Right ventricle myocardium inferior (tissue), 1 donor: Measurements from ENCODE around the gene ADPRHL1. TPM values are rescaled to one million over a fixed set of nuclear protein-coding genes. Genes with fewer than 3 reads are reported as not detected.
A peak's percentile ranks its signal among the peaks of the same experiment; 100 is the strongest.
"Not testable (repeated sequence)": the region's sequence is repeated elsewhere in the genome, so short reads cannot be mapped to it uniquely, and the experiment has no call there.

Source experiments
- ATAC-seq: fragments of 200-7000 bp; cut with Tn5 transposase; one replicate; pipeline ENCODE4 v1.9.1; 2020; ENCODE audit warnings: mild to moderate bottlenecking, moderate library complexity
- DNase-seq: peaks from one replicate; pipeline ENCODE4 v3.0.0; 2021; ENCODE audit errors: missing footprints
- intact Hi-C: fragments of 100-400 bp; cut with DNase I; formaldehyde crosslinking; loops from one replicate; pipeline ENCODE4 v1.11.0; 2022
- total RNA-seq: library from RNA; stranded (reverse); fragmentation: NEBNext Ultra II Directional; extraction: Animal tissue kit (Norgen Biotek cat#: 25700); gene quantifications from one replicate; pipeline ENCODE4 v1.2.1, GENCODE V29; 2021
- donor health status: DM: no; HTN: yes; CAD: no; lungs with severe emphysema.

Gene ADPRHL1
- total RNA-seq, 1 donor from 2014 or later = 468 TPM

DNA sequence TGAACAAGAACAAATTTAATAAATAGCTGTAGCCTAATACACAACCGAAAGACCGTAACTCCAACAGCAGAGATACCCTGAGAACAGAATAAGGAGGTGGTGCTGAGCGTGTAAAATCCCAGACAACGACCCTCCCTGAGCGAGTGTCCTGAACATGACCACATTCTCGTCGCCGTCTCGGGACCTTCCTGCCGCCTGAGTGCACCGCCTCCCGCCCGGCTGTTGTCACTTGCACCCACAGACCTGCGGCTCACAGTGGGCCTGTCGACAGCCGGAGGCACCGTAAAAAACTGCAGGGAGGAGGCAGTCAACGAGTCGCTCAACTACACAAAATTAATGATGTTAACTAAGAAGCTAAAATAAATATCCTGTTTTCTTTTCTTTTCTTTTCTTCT lies 53.5 kb downstream of the ADPRHL1 start:
- ATAC-seq (no peak), DNase-seq (no peak)
- intact Hi-C loops = loop anchor here (10.0 kb wide), 2 partner anchors 245 to 455 kb away; partner anchors contain the start of gene PROZ

DNA sequence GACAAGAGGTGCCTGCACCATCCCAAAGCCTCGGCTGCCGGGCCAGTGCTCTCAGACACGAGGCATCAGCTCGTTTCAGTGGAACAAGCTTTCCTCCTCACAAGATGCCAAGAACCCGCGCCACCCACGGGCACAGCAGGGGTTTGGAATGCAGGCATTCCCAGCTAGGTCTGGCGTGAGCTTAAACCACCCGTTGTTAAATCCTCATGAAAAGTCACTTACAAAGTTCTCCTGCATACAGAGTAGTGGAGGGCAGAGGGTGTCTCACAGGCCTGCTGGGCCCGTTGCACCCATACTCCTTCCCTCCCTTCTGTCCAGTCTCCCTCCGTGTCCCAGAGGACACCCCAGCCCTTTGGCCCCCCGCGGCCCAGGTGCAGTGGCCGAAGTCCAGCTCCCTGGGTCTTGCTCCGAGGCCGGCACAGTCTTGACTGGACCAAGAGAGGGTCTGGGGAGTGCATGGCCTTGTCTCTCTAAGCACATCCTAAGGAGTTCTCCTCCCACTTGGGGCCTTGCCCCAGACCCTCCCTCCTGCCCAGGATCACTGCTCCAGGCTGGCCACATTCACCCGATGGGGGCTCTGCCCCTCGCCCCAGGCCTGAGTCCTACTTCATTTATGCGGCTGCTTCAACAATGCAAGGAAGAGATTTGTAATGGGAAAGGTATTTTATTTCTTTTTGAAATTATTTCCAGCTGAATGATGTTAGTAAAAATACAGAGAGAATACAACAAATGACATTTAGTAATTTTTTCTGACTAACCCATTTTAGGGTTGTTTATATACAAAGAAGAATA lies 54.1 kb downstream of the ADPRHL1 start:
- ATAC-seq (no peak), DNase-seq (no peak)
- intact Hi-C loops = loop anchor here (10.0 kb wide), 2 partner anchors 244 to 454 kb away; partner anchors contain the start of gene PROZ

DNA sequence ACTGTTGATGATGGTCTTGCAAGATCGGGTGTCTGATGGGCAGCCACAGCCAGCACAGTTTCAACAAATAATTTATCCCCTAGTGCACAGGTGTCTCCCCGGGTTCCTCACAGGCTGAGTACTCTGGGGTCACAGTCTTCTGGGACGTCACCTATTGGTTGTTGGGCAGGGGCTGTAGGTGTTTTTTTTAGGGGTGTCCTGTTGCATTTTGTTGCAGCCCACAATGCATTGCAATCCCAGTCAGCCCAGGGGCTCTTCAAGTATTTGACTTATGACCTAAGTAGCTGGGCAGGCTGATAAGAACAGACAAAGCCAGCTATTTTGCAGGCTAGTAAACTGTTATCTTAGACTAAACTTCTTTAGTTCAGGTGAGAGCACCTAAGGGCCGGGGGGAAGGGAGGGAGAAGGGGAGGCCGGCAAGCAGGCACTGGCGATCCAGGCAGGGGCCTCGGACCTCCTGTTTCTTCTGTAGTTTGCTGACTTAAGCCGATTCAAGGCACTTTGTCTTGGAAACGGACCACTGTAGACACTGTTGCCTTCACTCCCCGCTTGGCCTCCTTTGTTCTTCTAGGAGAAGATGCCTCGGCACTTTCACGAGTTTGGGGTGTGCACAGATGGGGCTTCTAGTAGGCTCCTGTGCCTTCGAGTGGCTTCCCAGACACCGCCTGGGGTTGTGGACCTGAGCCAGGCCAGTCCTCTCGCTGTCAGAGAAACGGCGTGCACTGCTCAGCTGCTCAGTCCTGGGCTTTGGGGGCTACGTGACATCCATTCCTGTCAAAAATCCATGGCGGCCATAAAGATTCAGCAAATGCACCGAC lies 55.5 kb downstream of the ADPRHL1 start:
- no peak for ATAC-seq

DNA sequence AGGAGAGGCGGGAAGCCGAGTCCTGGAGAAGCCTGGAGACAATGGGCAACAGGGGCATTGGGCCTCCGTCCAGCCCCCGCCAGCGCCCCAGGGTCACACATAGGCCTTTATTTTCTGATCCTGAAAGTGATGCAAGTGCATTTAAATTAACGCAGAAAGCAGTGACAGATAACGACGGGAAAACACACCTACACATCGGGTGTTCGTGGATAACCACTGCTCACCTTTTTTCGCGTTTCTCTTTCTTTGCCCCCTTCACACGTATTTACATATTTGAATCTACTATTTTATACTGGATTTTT lies 59.0 kb downstream of the ADPRHL1 start:
- intact Hi-C loops = loop anchor here (5.0 to 10.0 kb wide), 4 partner anchors 117 to 449 kb away; partner anchors contain the start of gene PROZ
- DNase-seq (no peak), ATAC-seq (no peak)

More for the DNA sequence above, 55.5 kb downstream of the ADPRHL1 start:
- intact Hi-C loops = loop anchor here (10.0 kb wide), 2 partner anchors 243 to 453 kb away; partner anchors contain the start of gene PROZ
- DNase-seq = no peak

DNA sequence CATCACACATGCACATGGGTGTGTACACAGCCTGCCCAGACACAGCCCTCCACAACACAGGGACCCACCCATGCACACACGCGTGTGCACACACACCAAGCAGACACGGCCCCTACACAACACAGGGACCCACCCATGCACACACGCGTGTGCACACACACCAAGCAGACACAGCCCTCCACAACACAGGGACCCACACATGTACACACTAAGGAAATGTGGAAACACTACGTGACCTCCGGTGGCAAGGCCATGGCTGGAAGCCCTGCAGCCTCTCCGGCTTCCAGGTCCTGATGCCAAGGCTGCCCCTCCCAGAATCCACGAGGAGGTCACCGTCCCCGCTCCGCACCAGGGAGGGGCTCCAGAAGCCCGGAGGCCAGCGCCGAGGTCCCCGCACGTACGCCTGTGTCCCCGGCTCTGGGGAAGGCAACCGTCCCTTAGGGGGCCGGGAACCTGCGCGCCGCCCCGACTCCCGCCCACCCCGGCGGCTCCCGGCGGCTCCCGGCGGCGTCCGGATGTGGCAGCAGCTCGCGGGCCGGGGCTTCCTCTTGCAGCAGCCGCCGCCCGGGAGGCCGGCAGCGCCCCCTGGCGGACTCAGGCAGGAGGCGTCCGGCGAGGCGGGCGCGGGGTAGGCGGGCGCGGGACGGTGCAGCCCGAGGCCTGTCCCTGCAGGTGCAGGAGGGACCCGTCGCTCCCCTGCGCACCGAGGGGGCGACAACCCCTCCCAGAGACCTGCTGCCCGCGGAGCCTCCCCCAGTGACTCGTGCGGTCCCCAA lies 59.5 kb downstream of the ADPRHL1 start:
- intact Hi-C loops = loop anchor here (5.0 to 10.0 kb wide), 4 partner anchors 116 to 449 kb away; partner anchors contain the start of gene PROZ
- DNase-seq = peak; percentile 94
- peak; percentile 88 for ATAC-seq

DNA sequence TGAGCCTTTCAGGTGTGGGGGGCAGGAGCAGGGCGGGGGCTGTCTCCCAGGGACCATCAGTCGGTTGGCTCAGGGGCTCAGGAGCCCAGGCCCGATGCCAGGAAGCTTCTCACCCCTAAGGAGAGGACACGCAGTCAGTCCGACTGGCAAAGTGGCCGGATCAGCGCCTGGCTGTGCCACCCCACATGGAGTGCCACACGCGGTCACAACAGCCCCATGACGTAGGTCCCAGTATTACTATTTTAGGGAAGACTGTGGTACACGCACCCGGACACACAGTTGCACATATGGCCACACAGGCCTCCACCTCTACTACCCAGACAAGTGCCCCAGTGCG lies 60.1 kb downstream of the ADPRHL1 start:
- intact Hi-C loops = loop anchor here (5.0 to 10.0 kb wide), 4 partner anchors 116 to 448 kb away; partner anchors contain the start of gene PROZ
- DNase-seq (no peak), ATAC-seq (peak; percentile 53)

DNA sequence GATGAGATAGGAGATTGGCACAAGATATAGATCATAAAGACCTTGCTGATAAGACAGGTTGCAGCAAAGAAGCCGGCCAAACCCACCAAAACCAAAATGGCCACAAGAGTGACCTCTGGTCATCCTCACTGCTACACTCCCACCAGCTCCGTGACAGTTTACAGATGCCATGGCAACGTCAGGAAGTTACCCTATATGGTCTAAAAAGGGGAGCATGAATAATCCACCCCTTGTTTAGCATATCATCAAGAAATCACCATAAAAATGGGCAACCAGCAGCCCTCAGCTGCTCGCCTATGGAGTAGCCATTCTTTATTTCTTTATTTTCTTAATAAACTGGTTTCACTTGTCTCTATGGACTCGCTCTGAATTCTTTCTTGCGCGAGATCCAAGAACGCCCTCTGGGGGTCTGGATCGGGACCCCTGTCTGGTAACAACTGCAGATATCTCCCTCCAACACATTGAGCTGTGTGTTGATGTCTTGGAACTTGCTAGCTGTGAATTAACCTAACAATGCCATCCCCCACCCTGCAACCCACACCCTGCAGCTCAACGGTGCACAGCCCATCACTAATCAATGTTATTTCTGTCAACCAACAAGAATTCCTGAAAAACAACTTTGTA lies 62.3 kb downstream of the ADPRHL1 start:
- DNase-seq (no peak), ATAC-seq (no peak)
- intact Hi-C loops = loop anchor here (5.0 to 10.0 kb wide), 4 partner anchors 114 to 446 kb away; partner anchors contain the start of gene PROZ

DNA sequence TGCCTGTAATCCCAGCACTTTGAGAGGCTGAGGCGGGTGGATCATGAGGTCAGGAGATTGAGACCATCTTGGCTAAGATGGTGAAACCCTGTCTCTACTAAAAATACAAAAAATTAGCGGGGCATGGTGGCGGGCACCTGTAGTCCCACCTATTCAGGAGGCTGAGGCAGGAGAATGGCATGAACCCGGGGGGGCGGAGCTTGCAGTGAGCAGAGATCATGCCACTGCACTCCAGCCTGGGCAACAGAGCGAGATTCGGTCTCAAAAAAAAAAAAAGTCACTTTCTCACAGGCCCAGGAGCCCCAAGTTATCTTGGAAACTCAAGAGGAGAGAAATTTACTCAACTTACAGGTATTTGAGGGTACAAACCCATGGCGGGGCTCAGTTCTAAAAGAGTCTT lies 63.7 kb downstream of the ADPRHL1 start:
- DNase-seq, ATAC-seq, intact Hi-C loops: not testable (repeated sequence)

DNA sequence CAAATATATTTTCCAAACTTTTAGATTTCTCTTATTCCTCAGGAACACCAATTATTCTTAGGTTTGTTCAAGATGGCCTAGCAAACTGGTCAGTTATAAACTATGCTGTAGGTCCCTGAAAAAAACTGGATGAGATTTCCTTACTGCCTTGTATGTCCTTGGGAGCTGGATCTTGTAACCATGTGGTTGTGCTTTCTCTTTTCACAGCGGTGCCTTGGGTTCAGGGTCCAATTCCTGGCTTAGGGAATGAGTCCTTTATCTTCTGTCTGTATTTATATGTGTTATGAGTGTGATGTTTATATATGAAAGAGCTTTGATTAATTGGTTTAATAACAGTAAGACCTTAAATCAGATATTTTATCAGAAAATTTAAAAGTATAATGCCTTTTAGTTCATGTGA lies 65.9 kb downstream of the ADPRHL1 start:
- DNase-seq (no peak), ATAC-seq (no peak)
- intact Hi-C loops = no loop called here

DNA sequence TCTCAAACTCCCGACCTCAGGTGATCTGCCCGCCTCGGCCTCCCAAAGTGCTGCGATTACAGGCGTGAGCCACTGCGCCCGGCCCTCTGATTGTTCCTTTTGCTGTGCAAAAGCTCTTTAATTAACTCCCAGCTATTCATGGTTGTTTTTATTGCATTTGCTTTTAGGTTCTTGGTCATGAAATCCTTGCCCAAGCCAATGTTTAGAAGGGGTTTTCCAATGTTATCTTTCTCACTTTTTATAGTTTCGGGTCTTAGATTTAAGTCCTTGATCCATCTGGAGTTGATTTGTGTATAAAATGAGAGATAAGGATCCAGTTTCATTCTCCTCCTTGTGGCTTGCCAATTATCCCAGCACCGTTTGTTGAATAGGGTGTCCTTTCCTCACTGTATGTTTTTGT lies 70.2 kb downstream of the ADPRHL1 start:
- ATAC-seq (no peak), DNase-seq (no peak)
- intact Hi-C loops = no loop called here

DNA sequence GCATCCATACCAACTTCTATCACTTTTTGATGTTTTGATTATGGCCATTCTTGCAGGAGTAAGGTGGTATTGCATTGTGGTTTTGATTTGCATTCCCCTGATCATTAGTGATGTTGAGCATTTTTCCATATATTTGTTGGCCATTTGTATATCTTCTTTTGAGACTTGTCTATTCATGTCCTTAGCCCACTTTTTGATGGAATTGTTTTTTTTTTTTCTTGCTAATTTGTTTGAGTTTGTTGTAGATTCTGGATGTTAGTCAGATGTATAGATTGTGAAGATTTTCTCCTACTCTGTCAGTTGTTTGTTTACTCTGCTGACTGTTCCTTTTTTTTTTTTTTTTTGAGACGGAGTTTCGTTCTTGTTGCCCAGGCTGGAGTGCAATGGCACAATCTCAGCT lies 70.7 kb downstream of the ADPRHL1 start:
- intact Hi-C loops, ATAC-seq, DNase-seq: not testable (repeated sequence)

DNA sequence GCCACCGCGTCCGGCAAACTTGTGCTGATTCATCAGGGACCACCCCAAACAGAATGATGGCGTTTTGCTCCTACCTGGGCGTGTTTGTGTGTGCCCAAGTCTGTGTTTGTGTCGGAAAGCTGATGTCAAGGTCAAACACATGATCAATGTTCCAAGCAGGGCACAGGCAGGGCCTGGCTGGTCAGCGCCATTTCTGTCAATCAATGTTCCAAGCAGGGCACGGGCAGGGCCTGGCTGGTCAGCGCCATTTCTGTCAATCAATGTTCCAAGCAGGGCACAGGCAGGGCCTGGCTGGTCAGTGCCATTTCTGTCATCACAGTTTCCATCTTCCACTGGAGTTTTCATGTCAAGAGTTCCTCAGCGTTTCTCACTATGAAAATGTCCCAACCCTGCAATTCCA lies 74.5 kb downstream of the ADPRHL1 start:
- ATAC-seq = no peak

DNA sequence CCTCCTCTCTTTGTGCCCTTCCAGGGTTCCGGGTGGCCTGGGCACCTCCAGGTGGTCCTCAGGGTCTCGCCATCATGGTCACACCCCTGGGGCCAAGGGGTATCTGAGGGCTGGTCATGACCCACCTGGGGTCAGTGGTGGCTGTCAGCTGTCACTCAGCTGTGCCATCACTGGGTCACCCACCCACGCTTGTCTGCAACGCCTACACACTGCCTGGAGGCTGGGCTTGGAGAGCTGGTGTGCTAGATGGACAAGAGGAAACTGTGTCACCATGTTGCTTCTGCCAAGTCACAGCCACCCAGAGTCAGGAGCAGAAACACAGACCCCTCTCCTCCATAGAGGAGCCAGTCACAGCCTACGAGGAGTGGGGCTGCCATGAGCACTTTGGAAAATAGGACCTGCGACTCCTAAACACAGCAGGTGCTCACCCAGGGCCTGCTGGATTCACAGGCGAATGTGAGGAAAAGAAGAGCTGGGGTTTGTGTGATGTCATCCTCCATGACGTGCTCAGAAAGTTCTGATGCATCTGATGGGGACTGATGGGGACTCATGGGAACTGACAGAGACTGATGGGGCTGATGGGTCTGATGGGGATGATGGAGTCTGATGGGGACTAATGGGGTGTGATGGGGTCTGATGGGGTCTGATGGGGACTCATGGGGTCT lies 78.6 kb downstream of the ADPRHL1 start:
- ATAC-seq = no peak

More for the DNA sequence above, 74.5 kb downstream of the ADPRHL1 start:
- DNase-seq = no peak
- intact Hi-C loops = no loop called here

DNA sequence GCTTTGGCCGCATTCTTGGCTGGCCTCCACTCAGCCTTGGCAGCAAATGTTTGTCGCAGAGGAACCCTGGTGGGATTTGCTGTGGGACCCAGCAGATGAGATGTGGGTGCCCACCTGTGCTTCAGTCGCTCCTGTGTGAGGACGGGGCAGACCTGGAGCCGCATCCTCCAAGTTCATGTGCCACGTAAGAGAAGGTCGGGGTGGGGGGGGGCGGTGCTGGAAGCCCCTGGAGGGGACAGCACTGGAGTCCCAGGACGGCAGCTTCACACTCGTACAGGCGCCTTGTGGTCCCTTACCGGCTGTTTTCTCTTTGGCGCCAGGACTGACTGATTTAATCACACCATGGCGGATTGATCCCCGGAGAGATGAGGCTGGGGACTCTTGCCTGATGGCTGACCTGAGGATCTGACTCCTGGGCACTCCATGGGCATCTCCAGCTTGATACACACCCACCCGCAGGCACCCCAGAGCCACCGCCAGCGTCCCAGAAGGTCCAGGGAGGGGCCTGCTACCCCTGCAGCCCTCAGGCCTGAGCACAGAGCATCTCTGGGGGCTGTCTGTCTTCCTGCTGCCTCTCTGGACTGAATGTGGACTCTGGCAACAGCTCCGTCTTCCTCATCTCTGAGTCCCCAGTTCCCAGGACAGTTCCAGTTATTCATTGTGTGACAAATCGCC lies 79.3 kb downstream of the ADPRHL1 start:
- ATAC-seq (no peak), DNase-seq (no peak)
- intact Hi-C loops = no loop called here

More for the DNA sequence above, 78.6 kb downstream of the ADPRHL1 start:
- intact Hi-C loops = no loop called here
- no peak for DNase-seq

DNA sequence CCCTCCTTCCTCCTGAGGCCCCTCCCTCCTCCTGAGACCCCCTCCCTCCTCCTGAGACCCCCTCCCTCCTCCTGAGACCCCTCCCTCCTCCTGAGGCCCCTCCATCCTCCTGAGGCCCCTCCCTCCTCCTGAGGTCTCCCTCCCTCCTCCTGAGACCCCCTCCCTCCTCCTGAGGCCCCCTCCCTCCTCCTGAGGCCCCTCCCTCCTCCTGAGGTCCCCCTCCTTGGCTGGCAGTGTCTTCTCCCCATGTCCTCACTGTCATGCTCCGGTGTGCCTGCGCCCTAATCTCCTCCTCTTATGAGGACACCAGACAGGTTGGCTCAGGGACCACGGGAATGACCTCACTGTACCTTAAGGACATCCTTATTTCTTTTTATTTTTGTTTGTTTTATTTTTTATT lies 81.6 kb downstream of the ADPRHL1 start:
- intact Hi-C loops, DNase-seq, ATAC-seq: not testable (repeated sequence)

DNA sequence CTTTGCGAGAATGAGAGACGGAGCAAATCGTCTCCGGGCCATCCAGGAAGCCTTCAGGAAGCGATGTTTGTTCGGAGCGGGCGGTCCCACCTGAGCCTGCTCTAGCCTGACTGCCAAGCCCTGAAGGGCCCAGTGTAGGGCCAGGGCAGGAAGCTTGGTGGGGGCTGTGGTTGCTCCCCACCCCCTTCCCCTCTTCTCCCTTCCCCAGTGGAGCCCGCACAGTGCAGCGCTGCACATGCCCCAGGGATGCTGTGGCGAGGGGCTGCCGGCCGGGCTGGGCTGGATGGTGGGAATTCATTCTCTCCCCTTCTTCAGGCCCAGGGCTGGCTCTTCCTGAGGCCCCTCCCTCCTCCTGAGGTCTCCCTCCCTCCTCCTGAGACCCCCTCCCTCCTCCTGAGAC lies 82.2 kb downstream of the ADPRHL1 start:
- DNase-seq (no peak), ATAC-seq (no peak)
- intact Hi-C loops = no loop called here

DNA sequence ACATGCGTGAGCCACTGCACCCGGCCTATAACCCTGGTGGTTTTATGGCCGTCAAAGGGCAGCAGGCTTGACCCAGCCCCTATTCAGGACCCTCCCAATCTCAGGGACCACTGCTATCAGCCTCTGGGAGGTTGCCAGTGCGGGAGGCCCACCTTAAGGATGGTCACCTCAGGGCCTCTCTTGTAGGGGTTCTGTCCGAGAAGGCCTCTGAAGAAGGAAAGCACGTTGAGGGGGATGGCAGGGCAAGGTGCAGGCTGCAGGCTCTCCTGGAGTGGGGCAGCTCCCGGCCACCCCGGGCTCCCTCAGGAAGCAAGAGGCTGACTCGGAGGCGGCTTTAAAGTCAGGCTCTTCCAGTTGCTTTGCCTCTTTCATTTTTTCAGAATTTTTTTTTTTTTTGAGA lies 83.4 kb downstream of the ADPRHL1 start:
- DNase-seq (no peak), ATAC-seq (no peak)
- intact Hi-C loops = no loop called here
